WTC11 (cell line): Measurements from ENCODE around the gene GALNT9. TPM values are rescaled to one million over a fixed set of nuclear protein-coding genes. Genes with fewer than 3 reads are reported as not detected.

ENCODE experiments used
- ATAC-seq: fragments of 200-7000 bp; cut with Tn5 transposase; 2 replicates; pipeline ENCODE4 v1.10.0; 2021; ENCODE audit warnings: mild to moderate bottlenecking, moderate library complexity
- CTCF ChIA-PET: fragments of 300-600 bp; sonication (Branson Sonifier 250); formaldehyde crosslinking; loops from one replicate; lab custom pipeline; 2021; ENCODE audit warnings: antibody characterized with exemption; lab: Charles Lee
- POLR2A ChIA-PET: fragments of 350-600 bp; sonication (Branson Sonifier 250); formaldehyde crosslinking; loops from one replicate; lab custom pipeline; 2021; ENCODE audit warnings: antibody characterized with exemption; lab: Charles Lee
- DNase-seq: peaks from one replicate; pipeline ENCODE4 v3.0.0; 2021; ENCODE audit warnings: low spot score
- H3K27ac Mint-ChIP-seq: 2 replicates; pipeline ENCODE4 v1.8.0; 2021; ENCODE audit warnings: mixed read lengths
- H3K27me3 Mint-ChIP-seq: 2 replicates; pipeline ENCODE4 v1.8.0; 2021; ENCODE audit warnings: low read depth, mild to moderate bottlenecking, moderate library complexity, mixed read lengths
- H3K36me3 Mint-ChIP-seq: 2 replicates; pipeline ENCODE4 v1.8.0; 2021; ENCODE audit warnings: mixed read lengths
- H3K4me1 Mint-ChIP-seq: 2 replicates; pipeline ENCODE4 v1.8.0; 2022; ENCODE audit warnings: mixed read lengths
- H3K4me3 Mint-ChIP-seq: 2 replicates; pipeline ENCODE4 v1.8.0; 2021; ENCODE audit warnings: mild to moderate bottlenecking, moderate library complexity, mixed read lengths
- H3K9me3 Mint-ChIP-seq: 2 replicates; pipeline ENCODE4 v1.8.0; 2021; ENCODE audit warnings: mixed read lengths
- ATF1 ChIP-seq: sonication (generic); formaldehyde crosslinking; IDR thresholded peaks from 2 replicates; pipeline ENCODE4 v1.8.1; 2023; ENCODE audit warnings: mild to moderate bottlenecking, moderate library complexity, missing genetic modification reagents
- ESRRA ChIP-seq: sonication (generic); formaldehyde crosslinking; IDR thresholded peaks from 2 replicates; pipeline ENCODE4 v1.8.1; 2022; ENCODE audit warnings: mild to moderate bottlenecking, missing genetic modification reagents, borderline replicate concordance
- GABPB1 ChIP-seq: sonication (generic); formaldehyde crosslinking; IDR thresholded peaks from 2 replicates; pipeline ENCODE4 v1.8.1; 2023; ENCODE audit warnings: mild to moderate bottlenecking, missing genetic modification reagents
- JUN ChIP-seq: sonication (generic); formaldehyde crosslinking; IDR thresholded peaks from 2 replicates; pipeline ENCODE4 v1.8.0; 2023; ENCODE audit warnings: mild to moderate bottlenecking, missing genetic modification reagents
- NR3C1 ChIP-seq: sonication (generic); formaldehyde crosslinking; conservative IDR thresholded peaks from 2 replicates; pipeline ENCODE4 v1.8.1; 2023; ENCODE audit warnings: low read depth, mild to moderate bottlenecking, missing genetic modification reagents
- SOX15 ChIP-seq: fragments of 250-450 bp; sonication (Bioruptor Pico); IDR thresholded peaks from 2 replicates; pipeline ENCODE4 v1.9.0; 2021; ENCODE audit warnings: mild to moderate bottlenecking
- ZNF121 ChIP-seq: sonication (generic); formaldehyde crosslinking; IDR thresholded peaks from 2 replicates; pipeline ENCODE4 v1.8.0; 2023; ENCODE audit warnings: missing genetic modification reagents
- ZNF396 ChIP-seq: fragments of 250-450 bp; sonication (Bioruptor Pico); IDR thresholded peaks from 2 replicates; pipeline ENCODE4 v1.8.0; 2021; ENCODE audit warnings: mild to moderate bottlenecking, moderate library complexity, borderline replicate concordance
- ZNF671 ChIP-seq: fragments of 250-450 bp; sonication (Bioruptor Pico); IDR thresholded peaks from 2 replicates; pipeline ENCODE4 v1.8.0; 2021; ENCODE audit warnings: mild to moderate bottlenecking
- total RNA-seq: library from RNA; stranded (reverse); gene quantifications from 3 replicates; pipeline ENCODE4 v1.2.3, GENCODE V29; 2021
- TF ChIP-seq, protein P1 (sequence below): sonication (generic); formaldehyde crosslinking; IDR thresholded peaks from 2 replicates; pipeline ENCODE4 v1.8.0; 2023; ENCODE audit warnings: missing genetic modification reagents, mild to moderate bottlenecking, borderline replicate concordance
- TF ChIP-seq, protein P2 (sequence below): sonication (generic); formaldehyde crosslinking; IDR thresholded peaks from 2 replicates; pipeline ENCODE4 v1.8.1; 2023; ENCODE audit warnings: mild to moderate bottlenecking, missing genetic modification reagents, moderate library complexity
- TF ChIP-seq, protein P3 (sequence below): sonication (generic); formaldehyde crosslinking; IDR thresholded peaks from 2 replicates; pipeline ENCODE4 v1.8.0; 2022; ENCODE audit warnings: mild to moderate bottlenecking, missing genetic modification reagents
- TF ChIP-seq, protein P4 (sequence below): sonication (generic); formaldehyde crosslinking; IDR thresholded peaks from 2 replicates; pipeline ENCODE4 v1.8.0; 2023; ENCODE audit warnings: mild to moderate bottlenecking, missing genetic modification reagents
- TF ChIP-seq, protein P5 (sequence below): sonication (generic); formaldehyde crosslinking; IDR thresholded peaks from 2 replicates; pipeline ENCODE4 v1.8.1; 2022; ENCODE audit warnings: low read depth, mild to moderate bottlenecking, moderate library complexity, missing genetic modification reagents, borderline replicate concordance

The GALNT9 gene
- total RNA-seq, 1 experiment from 2014 or later = 0.90 TPM

DNA sequence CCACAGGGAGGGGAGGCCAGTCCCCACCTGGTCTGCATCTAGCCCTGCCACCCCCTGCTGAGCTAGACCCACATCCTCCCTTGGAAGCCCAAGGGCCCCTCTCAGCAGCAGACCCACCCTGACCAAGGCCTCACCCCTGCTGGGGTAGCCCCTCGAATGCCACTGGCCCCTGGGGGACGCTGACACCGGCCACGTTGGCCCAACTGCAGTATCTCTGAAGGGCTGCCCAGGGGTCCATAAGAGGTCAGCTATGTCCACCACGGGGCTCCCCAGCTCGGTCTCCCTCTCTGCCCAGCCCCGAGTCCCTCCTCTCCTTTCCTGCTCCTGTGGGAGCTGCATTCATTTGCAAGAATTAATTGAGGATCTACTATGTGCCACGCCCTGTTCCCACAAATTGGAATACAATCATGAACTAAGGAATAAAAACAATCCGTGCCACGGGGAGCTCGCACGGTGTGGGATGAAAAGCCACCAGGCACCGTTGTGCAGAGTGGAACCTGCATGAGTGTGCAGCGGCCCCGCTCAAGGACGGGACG, 71.4 kb downstream of the GALNT9 start (continued):
- TF ChIP-seq, protein P1, sequence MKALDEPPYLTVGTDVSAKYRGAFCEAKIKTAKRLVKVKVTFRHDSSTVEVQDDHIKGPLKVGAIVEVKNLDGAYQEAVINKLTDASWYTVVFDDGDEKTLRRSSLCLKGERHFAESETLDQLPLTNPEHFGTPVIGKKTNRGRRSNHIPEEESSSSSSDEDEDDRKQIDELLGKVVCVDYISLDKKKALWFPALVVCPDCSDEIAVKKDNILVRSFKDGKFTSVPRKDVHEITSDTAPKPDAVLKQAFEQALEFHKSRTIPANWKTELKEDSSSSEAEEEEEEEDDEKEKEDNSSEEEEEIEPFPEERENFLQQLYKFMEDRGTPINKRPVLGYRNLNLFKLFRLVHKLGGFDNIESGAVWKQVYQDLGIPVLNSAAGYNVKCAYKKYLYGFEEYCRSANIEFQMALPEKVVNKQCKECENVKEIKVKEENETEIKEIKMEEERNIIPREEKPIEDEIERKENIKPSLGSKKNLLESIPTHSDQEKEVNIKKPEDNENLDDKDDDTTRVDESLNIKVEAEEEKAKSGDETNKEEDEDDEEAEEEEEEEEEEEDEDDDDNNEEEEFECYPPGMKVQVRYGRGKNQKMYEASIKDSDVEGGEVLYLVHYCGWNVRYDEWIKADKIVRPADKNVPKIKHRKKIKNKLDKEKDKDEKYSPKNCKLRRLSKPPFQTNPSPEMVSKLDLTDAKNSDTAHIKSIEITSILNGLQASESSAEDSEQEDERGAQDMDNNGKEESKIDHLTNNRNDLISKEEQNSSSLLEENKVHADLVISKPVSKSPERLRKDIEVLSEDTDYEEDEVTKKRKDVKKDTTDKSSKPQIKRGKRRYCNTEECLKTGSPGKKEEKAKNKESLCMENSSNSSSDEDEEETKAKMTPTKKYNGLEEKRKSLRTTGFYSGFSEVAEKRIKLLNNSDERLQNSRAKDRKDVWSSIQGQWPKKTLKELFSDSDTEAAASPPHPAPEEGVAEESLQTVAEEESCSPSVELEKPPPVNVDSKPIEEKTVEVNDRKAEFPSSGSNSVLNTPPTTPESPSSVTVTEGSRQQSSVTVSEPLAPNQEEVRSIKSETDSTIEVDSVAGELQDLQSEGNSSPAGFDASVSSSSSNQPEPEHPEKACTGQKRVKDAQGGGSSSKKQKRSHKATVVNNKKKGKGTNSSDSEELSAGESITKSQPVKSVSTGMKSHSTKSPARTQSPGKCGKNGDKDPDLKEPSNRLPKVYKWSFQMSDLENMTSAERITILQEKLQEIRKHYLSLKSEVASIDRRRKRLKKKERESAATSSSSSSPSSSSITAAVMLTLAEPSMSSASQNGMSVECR (CRISPR knock-in tag) = no peak
- TF ChIP-seq ESRRA (CRISPR knock-in tag) = no peak
- TF ChIP-seq, protein P2, sequence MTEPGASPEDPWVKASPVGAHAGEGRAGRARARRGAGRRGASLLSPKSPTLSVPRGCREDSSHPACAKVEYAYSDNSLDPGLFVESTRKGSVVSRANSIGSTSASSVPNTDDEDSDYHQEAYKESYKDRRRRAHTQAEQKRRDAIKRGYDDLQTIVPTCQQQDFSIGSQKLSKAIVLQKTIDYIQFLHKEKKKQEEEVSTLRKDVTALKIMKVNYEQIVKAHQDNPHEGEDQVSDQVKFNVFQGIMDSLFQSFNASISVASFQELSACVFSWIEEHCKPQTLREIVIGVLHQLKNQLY (CRISPR knock-in tag) = no peak
- no peak for TF ChIP-seq JUN (CRISPR knock-in tag)

DNA sequence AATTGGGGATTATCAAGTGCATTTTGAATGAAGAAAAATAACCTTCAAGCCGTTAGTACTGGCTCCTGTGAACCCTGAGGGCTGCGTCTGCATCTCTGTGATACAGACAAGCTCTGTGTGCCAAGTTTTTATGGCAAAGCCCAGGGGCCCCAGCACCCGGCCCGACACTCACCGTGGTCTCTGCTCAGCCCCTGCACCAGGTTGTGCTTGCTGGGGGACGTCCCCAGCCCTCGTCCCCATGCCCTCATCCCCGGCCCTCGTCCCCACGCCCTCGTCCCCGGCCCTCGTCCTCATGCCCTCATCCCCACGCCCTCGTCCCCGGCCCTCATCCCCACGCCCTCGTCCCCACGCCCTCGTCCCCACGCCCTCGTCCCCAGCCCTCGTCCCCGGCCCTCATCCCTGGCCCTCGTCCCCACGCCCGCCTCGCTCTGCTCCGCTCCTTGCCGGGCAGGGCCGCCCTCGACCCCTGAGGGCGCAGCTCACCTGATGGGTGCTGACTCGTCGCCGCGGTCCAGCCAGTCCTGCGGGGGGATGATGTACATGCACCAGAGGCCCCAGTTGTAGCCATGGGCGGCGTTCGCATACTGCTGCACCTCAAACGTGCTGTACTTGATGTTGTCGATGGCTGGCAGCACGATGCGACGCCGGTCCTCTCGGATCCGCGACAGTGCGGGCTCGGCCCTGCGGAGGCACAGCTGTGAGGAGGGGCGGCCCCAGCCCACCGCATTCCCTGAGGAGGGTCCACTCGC, 72.0 kb downstream of the GALNT9 start:
- no peaks in the 10 kb centered on the region for H3K36me3 Mint-ChIP-seq
- H3K4me3 Mint-ChIP-seq = no peak overlapping the region
- DNase-seq = no peak
- POLR2A ChIA-PET = no interaction called here
- no peak for TF ChIP-seq SOX15 (CRISPR knock-in tag)
- TF ChIP-seq, protein P3, sequence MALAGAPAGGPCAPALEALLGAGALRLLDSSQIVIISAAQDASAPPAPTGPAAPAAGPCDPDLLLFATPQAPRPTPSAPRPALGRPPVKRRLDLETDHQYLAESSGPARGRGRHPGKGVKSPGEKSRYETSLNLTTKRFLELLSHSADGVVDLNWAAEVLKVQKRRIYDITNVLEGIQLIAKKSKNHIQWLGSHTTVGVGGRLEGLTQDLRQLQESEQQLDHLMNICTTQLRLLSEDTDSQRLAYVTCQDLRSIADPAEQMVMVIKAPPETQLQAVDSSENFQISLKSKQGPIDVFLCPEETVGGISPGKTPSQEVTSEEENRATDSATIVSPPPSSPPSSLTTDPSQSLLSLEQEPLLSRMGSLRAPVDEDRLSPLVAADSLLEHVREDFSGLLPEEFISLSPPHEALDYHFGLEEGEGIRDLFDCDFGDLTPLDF (CRISPR knock-in tag) = no peak
- TF ChIP-seq ZNF121 (CRISPR knock-in tag) = no peak
- no peak for TF ChIP-seq ZNF396
- CTCF ChIA-PET = interaction anchor here (1.0 kb wide), 1 partner anchor 29 kb away, joined by 3 read pairs; no protein-coding TSS in a partner anchor
- H3K4me1 Mint-ChIP-seq = peaks cover 26% of the 10 kb centered on the region
- peaks cover 9% of the 10 kb centered on the region for H3K27me3 Mint-ChIP-seq
- H3K9me3 Mint-ChIP-seq = no peaks in the 10 kb centered on the region
- ATAC-seq = no peak
- no peak overlapping the region for H3K27ac Mint-ChIP-seq

DNA sequence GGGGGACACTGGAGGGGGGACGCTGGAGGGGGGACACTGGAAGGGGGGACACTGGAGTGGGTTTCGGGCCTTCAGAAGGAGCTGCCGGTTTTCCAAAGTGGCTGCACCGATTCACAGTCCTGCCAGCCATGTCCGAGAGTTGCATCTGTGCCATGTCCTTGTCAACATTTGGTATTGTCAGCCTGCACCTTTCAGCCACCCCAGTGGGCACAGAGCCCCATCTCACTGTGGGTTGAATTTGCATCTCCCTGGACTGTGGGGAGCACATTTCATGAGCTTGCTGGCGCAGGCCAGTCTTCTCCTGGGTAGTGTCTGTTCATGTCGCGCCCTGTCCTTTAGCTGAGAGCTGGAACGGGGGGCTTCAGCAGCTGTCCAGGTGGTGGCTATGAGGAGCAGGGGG, 72.7 kb downstream of the GALNT9 start:
- TF ChIP-seq, protein P3 (CRISPR knock-in tag) = no peak
- no peak for TF ChIP-seq NR3C1 (CRISPR knock-in tag)
- no peak for TF ChIP-seq GABPB1 (CRISPR knock-in tag)
- TF ChIP-seq, protein P4, sequence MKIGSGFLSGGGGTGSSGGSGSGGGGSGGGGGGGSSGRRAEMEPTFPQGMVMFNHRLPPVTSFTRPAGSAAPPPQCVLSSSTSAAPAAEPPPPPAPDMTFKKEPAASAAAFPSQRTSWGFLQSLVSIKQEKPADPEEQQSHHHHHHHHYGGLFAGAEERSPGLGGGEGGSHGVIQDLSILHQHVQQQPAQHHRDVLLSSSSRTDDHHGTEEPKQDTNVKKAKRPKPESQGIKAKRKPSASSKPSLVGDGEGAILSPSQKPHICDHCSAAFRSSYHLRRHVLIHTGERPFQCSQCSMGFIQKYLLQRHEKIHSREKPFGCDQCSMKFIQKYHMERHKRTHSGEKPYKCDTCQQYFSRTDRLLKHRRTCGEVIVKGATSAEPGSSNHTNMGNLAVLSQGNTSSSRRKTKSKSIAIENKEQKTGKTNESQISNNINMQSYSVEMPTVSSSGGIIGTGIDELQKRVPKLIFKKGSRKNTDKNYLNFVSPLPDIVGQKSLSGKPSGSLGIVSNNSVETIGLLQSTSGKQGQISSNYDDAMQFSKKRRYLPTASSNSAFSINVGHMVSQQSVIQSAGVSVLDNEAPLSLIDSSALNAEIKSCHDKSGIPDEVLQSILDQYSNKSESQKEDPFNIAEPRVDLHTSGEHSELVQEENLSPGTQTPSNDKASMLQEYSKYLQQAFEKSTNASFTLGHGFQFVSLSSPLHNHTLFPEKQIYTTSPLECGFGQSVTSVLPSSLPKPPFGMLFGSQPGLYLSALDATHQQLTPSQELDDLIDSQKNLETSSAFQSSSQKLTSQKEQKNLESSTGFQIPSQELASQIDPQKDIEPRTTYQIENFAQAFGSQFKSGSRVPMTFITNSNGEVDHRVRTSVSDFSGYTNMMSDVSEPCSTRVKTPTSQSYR (CRISPR knock-in tag) = no peak
- TF ChIP-seq, protein P5, sequence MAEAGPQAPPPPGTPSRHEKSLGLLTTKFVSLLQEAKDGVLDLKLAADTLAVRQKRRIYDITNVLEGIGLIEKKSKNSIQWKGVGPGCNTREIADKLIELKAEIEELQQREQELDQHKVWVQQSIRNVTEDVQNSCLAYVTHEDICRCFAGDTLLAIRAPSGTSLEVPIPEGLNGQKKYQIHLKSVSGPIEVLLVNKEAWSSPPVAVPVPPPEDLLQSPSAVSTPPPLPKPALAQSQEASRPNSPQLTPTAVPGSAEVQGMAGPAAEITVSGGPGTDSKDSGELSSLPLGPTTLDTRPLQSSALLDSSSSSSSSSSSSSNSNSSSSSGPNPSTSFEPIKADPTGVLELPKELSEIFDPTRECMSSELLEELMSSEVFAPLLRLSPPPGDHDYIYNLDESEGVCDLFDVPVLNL (CRISPR knock-in tag) = no peak
- TF ChIP-seq ZNF671 (CRISPR knock-in tag) = no peak
- TF ChIP-seq ATF1 = no peak
- POLR2A ChIA-PET = no interaction called here
- peaks cover 26% of the 10 kb centered on the region for H3K4me1 Mint-ChIP-seq

More for the DNA sequence above, 72.7 kb downstream of the GALNT9 start:
- ATAC-seq (no peak), DNase-seq (no peak)
- CTCF ChIA-PET = interaction anchor here (1.0 kb wide), 1 partner anchor 29 kb away, joined by 3 read pairs; no protein-coding TSS in a partner anchor
- Mint-ChIP-seq H3K27me3 (peaks cover 9% of the 10 kb centered on the region), H3K9me3 (no peaks in the 10 kb centered on the region), H3K4me3 (no peak overlapping the region), H3K27ac (no peak overlapping the region), H3K36me3 (no peaks in the 10 kb centered on the region)
